ENCODE data around the gene XRRA1.
A peak's percentile ranks its signal among the peaks of the same experiment; 100 is the strongest.
"Not testable (repeated sequence)": the region's sequence is repeated elsewhere in the genome, so short reads cannot be mapped to it uniquely, and the experiment has no call there.

The XRRA1 gene

GRCh38 chr11:74842967-74843366 is 105.9 kb downstream of the XRRA1 start:
- H3K4me3 ChIP-seq, result no peak overlapping the region
- no peak overlapping the region for H3K27ac ChIP-seq

GRCh38 chr11:74840486-74840885 is 108.4 kb downstream of the XRRA1 start:
- H3K27ac ChIP-seq, result no peak overlapping the region
- H3K4me3 ChIP-seq, result no peak overlapping the region

- Histone ChIP-seq H3K27ac (no peak overlapping the region), H3K4me3 (no peak overlapping the region)
Observed at GRCh38 chr11:74839971-74840370, 108.9 kb downstream of the XRRA1 start.

DNA sequence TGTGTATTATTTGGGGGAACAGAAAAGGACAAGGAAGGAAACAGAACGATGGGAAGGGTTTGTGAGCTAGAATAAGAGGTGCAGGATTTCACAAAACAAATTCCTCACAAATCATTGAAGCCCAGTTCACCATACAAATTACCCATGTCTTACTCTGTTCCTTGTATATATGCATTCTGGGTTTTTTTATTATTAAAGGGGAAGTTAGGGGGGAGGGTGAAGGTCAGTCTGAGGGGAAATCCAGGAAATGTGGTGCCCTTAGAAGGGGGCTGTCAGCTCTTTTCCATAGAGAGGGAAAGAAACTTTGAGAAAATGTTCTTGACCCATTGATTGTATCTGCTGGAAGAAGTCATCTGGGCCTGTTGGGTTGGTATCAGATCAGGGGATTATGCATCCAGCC is 109.4 kb downstream of the XRRA1 start:
- H3K27ac ChIP-seq, result no peak overlapping the region
- no peak overlapping the region for H3K4me3 ChIP-seq

DNA sequence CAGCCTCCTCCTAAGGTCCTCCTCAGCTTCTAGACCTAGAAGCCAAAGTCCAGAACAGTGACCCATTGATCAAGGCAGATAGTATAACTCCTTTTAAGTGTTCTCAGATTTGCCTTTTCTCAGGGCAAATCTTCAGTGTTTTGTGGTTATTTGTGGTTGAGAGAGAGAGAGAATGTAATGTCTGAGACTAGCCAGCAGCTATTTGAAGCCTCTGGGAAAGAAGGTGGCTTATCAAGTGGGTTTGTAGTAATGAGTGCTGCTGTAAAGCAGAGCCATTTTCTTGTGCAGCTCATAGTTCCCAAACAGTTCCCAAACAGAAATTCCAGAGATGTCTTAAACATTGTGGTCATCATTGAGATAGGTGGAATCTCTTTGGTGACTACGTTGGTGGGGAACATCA is 110.7 kb downstream of the XRRA1 start:
- Histone ChIP-seq H3K27ac (no peak overlapping the region), H3K4me3 (no peak overlapping the region)

GRCh38 chr11:74837191-74837590 is 111.7 kb downstream of the XRRA1 start:
- Histone ChIP-seq H3K4me3 (no peak overlapping the region), H3K27ac (no peak overlapping the region)

DNA sequence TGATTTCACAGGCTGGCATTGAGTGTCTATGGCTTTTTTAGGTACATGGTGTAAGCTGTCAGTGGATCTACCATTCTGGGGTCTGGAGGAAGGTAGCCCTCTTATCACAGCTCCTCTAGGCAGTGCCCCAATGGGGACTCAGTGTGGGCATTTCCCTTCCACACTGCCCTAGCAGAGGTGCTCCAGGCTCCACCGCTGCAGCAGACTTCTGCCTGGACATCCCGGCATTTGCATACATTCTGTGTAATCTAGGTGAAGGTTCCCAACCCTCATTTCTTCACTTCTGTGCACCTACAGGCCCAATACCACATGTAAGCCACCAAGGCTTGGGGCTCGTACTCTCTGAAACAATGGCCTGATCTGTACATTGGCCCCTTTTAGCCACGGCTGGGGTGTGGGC is 122.0 kb downstream of the XRRA1 start:
- no peak overlapping the region for H3K4me3 ChIP-seq
- no peak overlapping the region for H3K27ac ChIP-seq

- H3K27ac ChIP-seq, H3K4me3 ChIP-seq: not testable (repeated sequence)
Observed at GRCh38 chr11:74825596-74825995, 123.3 kb downstream of the XRRA1 start.

- Histone ChIP-seq H3K27ac (no peak overlapping the region), H3K4me3 (no peak overlapping the region)
Observed at GRCh38 chr11:74824285-74824982, 124.5 kb downstream of the XRRA1 start.

GRCh38 chr11:74822170-74822569 is 126.7 kb downstream of the XRRA1 start:
- Histone ChIP-seq H3K4me3 (no peak overlapping the region), H3K27ac (peak overlapping the region in 4 of 21 experiments; percentile 3 to 47 (median 10))

GRCh38 chr11:74820763-74821162 is 128.1 kb downstream of the XRRA1 start:
- H3K27ac ChIP-seq, result peak overlapping the region in 2 of 21 experiments; percentile 6 to 17
- H3K4me3 ChIP-seq, result no peak overlapping the region

DNA sequence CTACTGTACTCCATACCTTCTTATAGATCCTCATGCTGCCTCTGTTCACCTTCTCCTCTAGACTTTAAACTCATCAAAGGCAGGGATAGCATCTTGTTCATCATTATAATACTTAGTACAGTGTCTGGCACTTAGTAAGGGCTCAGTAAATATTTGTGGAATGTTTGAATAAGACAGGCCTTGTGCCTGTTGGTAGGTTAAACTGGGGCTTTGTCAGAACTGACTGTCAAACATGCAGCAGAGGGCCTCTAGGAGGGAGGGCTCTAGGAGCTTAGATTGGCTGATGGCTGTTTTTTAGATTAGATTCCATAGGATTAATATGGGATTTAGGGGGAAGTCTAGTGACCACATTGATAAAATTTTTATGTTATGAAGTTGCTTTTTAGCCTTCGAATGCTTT is 129.5 kb downstream of the XRRA1 start:
- Histone ChIP-seq H3K27ac (no peak overlapping the region), H3K4me3 (no peak overlapping the region)

DNA sequence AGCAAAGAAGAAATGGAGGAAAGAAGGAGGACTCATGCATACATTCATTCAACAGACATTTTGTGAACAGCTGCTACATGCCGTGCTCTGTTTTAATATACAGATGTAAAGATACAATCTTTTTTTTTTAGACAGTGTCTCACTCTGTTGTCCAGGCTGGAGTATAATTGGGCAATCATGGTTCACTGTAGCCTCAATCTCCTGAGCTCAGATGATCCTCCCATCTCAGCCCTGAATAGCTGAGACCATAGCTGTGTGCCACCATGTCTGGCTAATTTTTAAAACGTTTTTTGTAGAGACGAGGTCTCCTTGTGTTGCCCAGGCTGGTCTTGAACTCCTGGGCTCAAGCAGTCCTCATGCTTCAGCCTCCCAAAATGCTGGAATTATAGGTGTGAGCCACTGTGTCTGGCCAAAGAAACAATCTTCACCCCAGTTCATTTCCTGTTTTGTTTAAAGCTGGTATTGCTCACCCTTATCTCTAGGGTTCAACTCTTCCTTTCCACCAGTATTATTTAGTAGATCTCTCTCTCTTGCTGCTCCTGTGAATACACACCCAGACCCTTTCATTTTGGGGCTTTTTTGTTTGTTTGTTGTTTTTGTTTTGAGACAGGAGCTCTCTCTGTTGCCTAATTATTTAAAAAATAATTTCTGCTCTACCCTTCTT is 130.5 kb downstream of the XRRA1 start:
- Histone ChIP-seq H3K4me3 (no peak overlapping the region), H3K27ac (no peak overlapping the region)

GRCh38 chr11:74816664-74817063 is 132.2 kb downstream of the XRRA1 start:
- Histone ChIP-seq H3K4me3 (no peak overlapping the region), H3K27ac (no peak overlapping the region)

DNA sequence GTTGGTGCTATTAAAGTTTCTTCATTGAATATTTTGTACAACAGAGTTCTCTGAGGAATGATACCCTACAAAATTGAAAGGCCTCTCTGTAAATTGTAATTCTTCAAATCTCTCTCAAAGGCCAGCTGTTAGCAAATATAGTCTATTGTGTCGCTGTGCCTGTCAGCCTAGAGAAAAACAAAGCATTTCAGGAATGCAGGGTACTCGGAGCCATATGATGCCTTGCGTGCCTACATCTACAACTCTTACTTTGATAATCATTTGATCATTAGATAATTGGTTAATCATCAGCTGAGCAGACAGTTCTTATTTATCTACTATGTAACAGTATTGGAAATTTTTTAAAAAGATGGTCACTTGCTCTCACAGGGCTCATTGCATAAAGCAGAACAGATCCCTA is 132.9 kb downstream of the XRRA1 start:
- Histone ChIP-seq H3K4me3 (no peak overlapping the region), H3K27ac (no peak overlapping the region)

- no peak overlapping the region for H3K27ac ChIP-seq
- H3K4me3 ChIP-seq, result no peak overlapping the region
Observed at GRCh38 chr11:74809801-74810200, 139.1 kb downstream of the XRRA1 start.

DNA sequence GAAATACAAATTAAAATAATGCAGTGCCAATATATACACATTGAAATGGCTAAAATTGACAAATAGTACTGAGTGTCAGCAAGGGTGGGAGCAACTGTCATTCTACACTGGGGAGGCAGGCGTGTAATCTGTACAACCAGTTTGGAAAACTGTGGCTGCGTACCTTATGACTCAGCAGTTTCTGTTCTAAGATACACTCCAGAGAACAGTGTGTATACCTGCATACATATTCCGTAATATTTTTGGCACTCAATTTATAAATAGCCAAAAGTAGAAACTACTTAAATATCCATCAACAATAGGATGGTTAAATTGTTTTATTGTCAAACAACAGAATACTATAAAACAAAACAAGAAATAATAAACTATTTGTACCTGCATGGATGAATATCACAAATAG is 142.6 kb downstream of the XRRA1 start:
- H3K4me3 ChIP-seq, result no peak overlapping the region

GRCh38 chr11:74791333-74792100 is 157.4 kb downstream of the XRRA1 start:
- Histone ChIP-seq H3K27ac (no peak overlapping the region), H3K4me3 (no peak overlapping the region)

More for the DNA sequence above, 142.6 kb downstream of the XRRA1 start:
- H3K27ac ChIP-seq, result no peak overlapping the region
